ENCODE results near the gene TOP3A. TPM values are rescaled to one million over a fixed set of nuclear protein-coding genes. Genes with fewer than 3 reads are reported as not detected.

Gene TOP3A
- total RNA-seq, 1 experiment from 2014 or later = 73.7 TPM

DNA sequence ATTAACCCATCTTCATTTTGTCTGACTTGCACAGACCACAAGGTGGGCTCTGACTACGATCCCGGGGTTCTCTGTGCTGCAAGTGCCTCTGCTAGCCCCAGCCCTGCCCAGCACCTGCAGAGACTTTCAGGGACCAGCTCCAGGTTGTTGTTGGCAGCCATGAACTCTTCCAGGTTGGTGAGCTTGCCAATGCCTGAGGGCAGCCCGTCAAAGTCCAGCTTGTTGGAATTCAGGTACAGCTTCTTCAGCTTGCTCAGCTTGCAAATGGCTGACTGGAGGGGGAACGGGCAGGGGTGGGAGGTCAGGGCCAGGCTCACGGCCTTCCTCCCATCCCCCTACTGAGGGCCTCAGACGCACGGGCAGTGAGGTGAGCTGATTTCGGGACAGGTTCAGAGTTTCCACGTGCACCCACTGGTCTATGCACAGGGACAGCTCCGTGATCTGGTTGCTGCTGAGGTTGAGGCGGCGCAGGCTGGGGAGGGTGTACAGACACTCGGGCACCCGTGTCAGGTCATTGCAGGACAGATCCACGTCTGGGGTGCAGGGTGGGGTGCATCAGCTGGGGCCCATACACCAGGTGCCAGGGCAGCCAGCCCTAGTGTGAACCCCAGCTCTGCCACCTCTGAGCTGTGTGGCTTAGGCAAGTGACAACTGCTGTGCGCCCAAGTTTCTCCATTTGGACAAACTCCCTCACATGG lies 61.5 kb downstream of the TOP3A start:
- BruUV-seq (replicated peaks) = no TSS peak
- POLR2A ChIA-PET = interaction anchor here (0.6 to 0.9 kb wide), 2 partner anchors 15 to 50 kb away, joined by 3 to 4 read pairs; no protein-coding TSS in a partner anchor
- TF ChIP-seq, protein P1, sequence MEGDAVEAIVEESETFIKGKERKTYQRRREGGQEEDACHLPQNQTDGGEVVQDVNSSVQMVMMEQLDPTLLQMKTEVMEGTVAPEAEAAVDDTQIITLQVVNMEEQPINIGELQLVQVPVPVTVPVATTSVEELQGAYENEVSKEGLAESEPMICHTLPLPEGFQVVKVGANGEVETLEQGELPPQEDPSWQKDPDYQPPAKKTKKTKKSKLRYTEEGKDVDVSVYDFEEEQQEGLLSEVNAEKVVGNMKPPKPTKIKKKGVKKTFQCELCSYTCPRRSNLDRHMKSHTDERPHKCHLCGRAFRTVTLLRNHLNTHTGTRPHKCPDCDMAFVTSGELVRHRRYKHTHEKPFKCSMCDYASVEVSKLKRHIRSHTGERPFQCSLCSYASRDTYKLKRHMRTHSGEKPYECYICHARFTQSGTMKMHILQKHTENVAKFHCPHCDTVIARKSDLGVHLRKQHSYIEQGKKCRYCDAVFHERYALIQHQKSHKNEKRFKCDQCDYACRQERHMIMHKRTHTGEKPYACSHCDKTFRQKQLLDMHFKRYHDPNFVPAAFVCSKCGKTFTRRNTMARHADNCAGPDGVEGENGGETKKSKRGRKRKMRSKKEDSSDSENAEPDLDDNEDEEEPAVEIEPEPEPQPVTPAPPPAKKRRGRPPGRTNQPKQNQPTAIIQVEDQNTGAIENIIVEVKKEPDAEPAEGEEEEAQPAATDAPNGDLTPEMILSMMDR (IDR thresholded peaks at IDR 0.05; ENCODE audit: insufficient read depth in 1 of 2, low read depth in 1 of 2, low read length in 1 of 2, severe bottlenecking in 1 of 2, unreplicated experiment in 1 of 2) = no peak
- H3K4me3 Mint-ChIP-seq (ENCODE audit: unreplicated experiment) = no peak overlapping the region
- H3K9me3 Mint-ChIP-seq (ENCODE audit: unreplicated experiment) = no peaks in the 10 kb centered on the region
- Histone ChIP-seq H3K36me3 (ENCODE audit: control insufficient read depth, insufficient read depth, low read length) (peaks cover 9% of the 10 kb centered on the region), H3K4me1 (peaks cover 5% of the 10 kb centered on the region), H3K27me3 (replicated peaks; ENCODE audit: control insufficient read depth, insufficient read depth, low read length) (no peaks in the 10 kb centered on the region), H3K4me3 (ENCODE audit: low read depth, low read length) (no peak overlapping the region), H3K9me3 (no peaks in the 10 kb centered on the region)
- H3K4me1 Mint-ChIP-seq (ENCODE audit: low read depth, unreplicated experiment) = no peaks in the 10 kb centered on the region
- CTCF ChIA-PET = no interaction called here
- H3K27me3 Mint-ChIP-seq (ENCODE audit: insufficient read depth, unreplicated experiment) = no peaks in the 10 kb centered on the region
- intact Hi-C loops (cut with micrococcal nuclease; ENCODE audit: unreplicated experiment) = no loop called here
- no peak for DNase-seq
- peaks cover 78% of the 10 kb centered on the region for H3K36me3 Mint-ChIP-seq (ENCODE audit: insufficient read depth, unreplicated experiment)
- H3K27ac Mint-ChIP-seq (ENCODE audit: unreplicated experiment) = no peak overlapping the region

DNA sequence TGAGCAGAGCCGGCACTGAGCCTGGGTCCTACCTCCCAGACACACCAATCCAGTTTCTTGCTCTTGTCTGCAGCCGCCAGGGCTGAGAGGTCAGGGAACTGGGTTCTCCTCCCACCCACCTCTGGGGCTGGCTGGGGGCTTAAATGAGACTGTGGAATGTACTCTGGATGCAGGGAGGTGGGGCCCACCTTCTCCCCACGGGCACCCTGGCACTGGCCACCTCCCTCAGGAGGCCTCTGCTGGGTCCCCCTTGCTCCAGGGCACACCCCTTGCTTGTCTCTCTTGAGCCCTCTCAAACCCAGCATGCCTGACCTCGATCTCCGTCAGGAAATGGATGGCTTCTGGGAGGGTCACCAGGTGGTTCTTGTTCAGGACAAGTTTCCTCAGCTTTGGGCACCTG lies 62.6 kb downstream of the TOP3A start:
- H3K9me3 Mint-ChIP-seq (ENCODE audit: unreplicated experiment) = no peaks in the 10 kb centered on the region
- intact Hi-C loops (cut with micrococcal nuclease; ENCODE audit: unreplicated experiment) = no loop called here
- H3K36me3 ChIP-seq (ENCODE audit: control insufficient read depth, insufficient read depth, low read length) = peaks cover 9% of the 10 kb centered on the region

DNA sequence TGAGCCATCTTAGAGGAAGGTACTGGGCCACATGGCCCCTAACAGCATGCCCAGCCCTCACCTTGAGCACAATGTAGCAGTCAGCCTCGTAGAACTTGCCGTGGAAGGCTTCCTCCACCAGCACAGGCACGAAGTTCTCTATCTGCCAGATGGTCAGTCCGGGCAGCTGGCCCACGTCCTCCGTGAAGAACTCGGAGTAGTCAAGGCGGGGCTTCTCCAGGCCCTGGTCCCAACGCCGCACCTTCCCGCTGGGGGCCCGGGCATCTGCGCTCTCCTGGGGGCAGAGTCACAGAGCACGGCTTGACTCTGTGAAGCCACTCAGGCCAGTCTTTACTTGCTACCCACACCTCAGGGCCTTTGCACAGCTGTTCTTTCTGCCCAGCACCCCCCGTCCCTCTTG lies 63.6 kb downstream of the TOP3A start:
- Mint-ChIP-seq H3K27me3 (ENCODE audit: insufficient read depth, unreplicated experiment) (no peaks in the 10 kb centered on the region), H3K4me1 (ENCODE audit: low read depth, unreplicated experiment) (no peaks in the 10 kb centered on the region), H3K9me3 (ENCODE audit: unreplicated experiment) (no peaks in the 10 kb centered on the region), H3K27ac (ENCODE audit: unreplicated experiment) (no peak overlapping the region), H3K4me3 (ENCODE audit: unreplicated experiment) (no peak overlapping the region), H3K36me3 (ENCODE audit: insufficient read depth, unreplicated experiment) (peaks cover 86% of the 10 kb centered on the region)
- no peaks in the 10 kb centered on the region for H3K9me3 ChIP-seq
- H3K27me3 ChIP-seq (replicated peaks; ENCODE audit: control insufficient read depth, insufficient read depth, low read length) = no peaks in the 10 kb centered on the region
- ChIA-PET CTCF (no interaction called here), POLR2A (no interaction called here)
- H3K4me1 ChIP-seq = no peaks in the 10 kb centered on the region
- TF ChIP-seq, protein P1 (IDR thresholded peaks at IDR 0.05; ENCODE audit: insufficient read depth in 1 of 2, low read depth in 1 of 2, low read length in 1 of 2, severe bottlenecking in 1 of 2, unreplicated experiment in 1 of 2) = no peak
- no TSS peak for BruUV-seq (replicated peaks)
- H3K36me3 ChIP-seq (ENCODE audit: control insufficient read depth, insufficient read depth, low read length) = peaks cover 10% of the 10 kb centered on the region
- H3K4me3 ChIP-seq (ENCODE audit: low read depth, low read length) = no peak overlapping the region
- no peak for DNase-seq
- intact Hi-C loops (cut with micrococcal nuclease; ENCODE audit: unreplicated experiment) = no loop called here

More for the DNA sequence above, 62.6 kb downstream of the TOP3A start:
- no peak overlapping the region for H3K4me3 Mint-ChIP-seq (ENCODE audit: unreplicated experiment)
- POLR2A ChIA-PET = no interaction called here
- no TSS peak for BruUV-seq (replicated peaks)
- no peak overlapping the region for H3K27ac Mint-ChIP-seq (ENCODE audit: unreplicated experiment)
- CTCF ChIA-PET = no interaction called here
- Histone ChIP-seq H3K4me3 (ENCODE audit: low read depth, low read length) (no peak overlapping the region), H3K9me3 (no peaks in the 10 kb centered on the region), H3K27me3 (replicated peaks; ENCODE audit: control insufficient read depth, insufficient read depth, low read length) (no peaks in the 10 kb centered on the region), H3K4me1 (peaks cover under 1% of the 10 kb centered on the region; the same call in 1 of the 2 replicates)
- H3K36me3 Mint-ChIP-seq (ENCODE audit: insufficient read depth, unreplicated experiment) = peaks cover 81% of the 10 kb centered on the region
- H3K4me1 Mint-ChIP-seq (ENCODE audit: low read depth, unreplicated experiment) = no peaks in the 10 kb centered on the region
- DNase-seq = no peak
- H3K27me3 Mint-ChIP-seq (ENCODE audit: insufficient read depth, unreplicated experiment) = no peaks in the 10 kb centered on the region
- TF ChIP-seq, protein P1 (IDR thresholded peaks at IDR 0.05; ENCODE audit: insufficient read depth in 1 of 2, low read depth in 1 of 2, low read length in 1 of 2, severe bottlenecking in 1 of 2, unreplicated experiment in 1 of 2) = no peak

Data from Caco-2 (cell line).